Measurements from ENCODE around the gene MATN1. TPM values are rescaled to one million over a fixed set of nuclear protein-coding genes. Genes with fewer than 3 reads are reported as not detected.

MATN1 gene
- total RNA-seq, 1 experiment from 2014 or later: 0.12 TPM

- TF ChIP-seq REST (IDR thresholded peaks at IDR 0.05; ENCODE audit: low read depth) (no peak), POLR2AphosphoS5 (IDR thresholded peaks at IDR 0.05; ENCODE audit: low read depth, low read length) (no peak)
Observed at GRCh38 chr1:30681782-30682181, 41.6 kb downstream of the MATN1 start (continued).

- Histone ChIP-seq H3K27me3 (ENCODE audit: insufficient read depth, low read length) (no peaks in the 10 kb centered on the region), H4K20me1 (ENCODE audit: insufficient read depth) (no peaks in the 10 kb centered on the region), H3K4me1 (ENCODE audit: control insufficient read depth in 1 of 2, insufficient read depth in 2 of 2, low read length in 2 of 2) (peaks cover 9 to 16% of the 10 kb centered on the region in 2 experiments; a peak in 3 of 4 replicates), H3K27ac (ENCODE audit: low read depth, low read length) (no peak overlapping the region), H2AFZ (ENCODE audit: low read depth, low read length, poor library complexity, severe bottlenecking) (no peak overlapping the region), H3K9me3 (ENCODE audit: control insufficient read depth in 1 of 2, insufficient read depth in 1 of 2, low read depth in 1 of 2, low read length in 2 of 2) (peaks cover 3 to 6% of the 10 kb centered on the region in 2 experiments; a peak in 3 of 4 replicates), H3K9me2 (ENCODE audit: insufficient read depth) (no peaks in the 10 kb centered on the region), H3K79me2 (ENCODE audit: insufficient read depth, low read length) (no peaks in the 10 kb centered on the region), H3K36me3 (ENCODE audit: control insufficient read depth in 1 of 2, insufficient read depth in 2 of 2, low read length in 2 of 2) (no peaks in the 10 kb centered on the region), H3K9ac (ENCODE audit: low read length) (no peak overlapping the region), H3K4me2 (ENCODE audit: low read length) (no peak overlapping the region), H3K4me3 (replicated peaks in 1 of 2; ENCODE audit: low read depth in 1 of 2, low read length in 2 of 2) (no peak overlapping the region)
- ChIA-PET RAD21 (ENCODE audit: low non-redundant PET in 1 of 2, low total read pairs in 2 of 2, uncharacterized antibody in 2 of 2, unreplicated experiment in 2 of 2) (no interaction called here), CTCF (no interaction called here), POLR2A (no interaction called here)
- DNase-seq (ENCODE audit: low read depth, low spot score): no peak
- BruUV-seq (replicated peaks): no TSS peak
- intact Hi-C loops (cut with micrococcal nuclease): no loop called here
- no peak for ATAC-seq
- TF ChIP-seq CTCF (IDR thresholded peaks at IDR 0.05 in 2 of 3, conservative IDR thresholded peaks at IDR 0.05 in 1 of 3; ENCODE audit: borderline replicate concordance in 1 of 3, insufficient read depth in 1 of 3, low read depth in 2 of 3, low read length in 2 of 3) (no peak), SRF (IDR thresholded peaks at IDR 0.05; ENCODE audit: low read depth) (no peak), TCF7L2 (IDR thresholded peaks at IDR 0.05; ENCODE audit: borderline replicate concordance, extremely low read depth, insufficient read depth, insufficient read length) (no peak), CBX3 (IDR thresholded peaks at IDR 0.05; ENCODE audit: low read depth) (no peak), EZH2phosphoT487 (IDR thresholded peaks at IDR 0.05; ENCODE audit: borderline replicate concordance) (no peak), YY1 (IDR thresholded peaks at IDR 0.05; ENCODE audit: extremely low read depth, insufficient replicate concordance, low read depth, low read length) (no peak), JUND (IDR thresholded peaks at IDR 0.05) (no peak), ZNF274 (IDR thresholded peaks at IDR 0.05; ENCODE audit: low read depth, low read length) (no peak), CEBPB (IDR thresholded peaks at IDR 0.05; ENCODE audit: low read depth) (no peak), ZFX (IDR thresholded peaks at IDR 0.05) (no peak), ATF3 (IDR thresholded peaks at IDR 0.05) (no peak), FOSL1 (IDR thresholded peaks at IDR 0.05; ENCODE audit: low read depth) (no peak), REST (IDR thresholded peaks at IDR 0.05; ENCODE audit: low read depth) (no peak), EZH2 (IDR thresholded peaks at IDR 0.05) (no peak)
- TF ChIP-seq, protein P1, sequence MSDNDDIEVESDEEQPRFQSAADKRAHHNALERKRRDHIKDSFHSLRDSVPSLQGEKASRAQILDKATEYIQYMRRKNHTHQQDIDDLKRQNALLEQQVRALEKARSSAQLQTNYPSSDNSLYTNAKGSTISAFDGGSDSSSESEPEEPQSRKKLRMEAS (IDR thresholded peaks at IDR 0.05): no peak
Observed at GRCh38 chr1:30680879-30681278, 42.5 kb downstream of the MATN1 start.
